ENCODE measurements around the gene ZNFX1.

Gene ZNFX1

DNA sequence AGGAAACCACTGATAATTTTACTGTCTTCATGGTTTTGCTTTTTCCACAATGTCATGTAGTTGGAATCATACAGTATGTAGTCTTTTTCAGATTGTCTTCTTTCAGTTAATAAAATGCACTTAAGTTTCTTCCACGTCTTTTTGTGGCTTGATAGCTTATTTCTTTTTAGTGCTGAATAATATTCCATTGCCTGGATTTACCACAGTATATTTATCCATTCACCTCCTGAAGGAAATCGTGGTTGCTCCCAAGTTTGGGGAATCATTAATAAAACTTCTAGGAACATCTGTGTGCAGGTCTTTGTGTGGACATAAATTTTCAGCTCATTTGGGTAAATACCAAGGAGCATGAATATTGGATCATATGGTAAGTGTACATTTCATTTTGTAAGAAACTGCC, 38.8 kb upstream of the ZNFX1 start:
- TF ChIP-seq FOXP2 (optimal IDR thresholded peaks at IDR 0.05; ENCODE audit: borderline replicate concordance, extremely low read depth, extremely low read length, insufficient read depth) (no peak), SIN3A (IDR thresholded peaks at IDR 0.05; ENCODE audit: borderline replicate concordance, insufficient read depth, low read length) (no peak), TAF1 (IDR thresholded peaks at IDR 0.05; ENCODE audit: borderline replicate concordance, insufficient read depth, low read length) (no peak), POLR2AphosphoS5 (IDR thresholded peaks at IDR 0.05; ENCODE audit: low read depth, low read length) (no peak)
- TF ChIP-seq, protein P1, sequence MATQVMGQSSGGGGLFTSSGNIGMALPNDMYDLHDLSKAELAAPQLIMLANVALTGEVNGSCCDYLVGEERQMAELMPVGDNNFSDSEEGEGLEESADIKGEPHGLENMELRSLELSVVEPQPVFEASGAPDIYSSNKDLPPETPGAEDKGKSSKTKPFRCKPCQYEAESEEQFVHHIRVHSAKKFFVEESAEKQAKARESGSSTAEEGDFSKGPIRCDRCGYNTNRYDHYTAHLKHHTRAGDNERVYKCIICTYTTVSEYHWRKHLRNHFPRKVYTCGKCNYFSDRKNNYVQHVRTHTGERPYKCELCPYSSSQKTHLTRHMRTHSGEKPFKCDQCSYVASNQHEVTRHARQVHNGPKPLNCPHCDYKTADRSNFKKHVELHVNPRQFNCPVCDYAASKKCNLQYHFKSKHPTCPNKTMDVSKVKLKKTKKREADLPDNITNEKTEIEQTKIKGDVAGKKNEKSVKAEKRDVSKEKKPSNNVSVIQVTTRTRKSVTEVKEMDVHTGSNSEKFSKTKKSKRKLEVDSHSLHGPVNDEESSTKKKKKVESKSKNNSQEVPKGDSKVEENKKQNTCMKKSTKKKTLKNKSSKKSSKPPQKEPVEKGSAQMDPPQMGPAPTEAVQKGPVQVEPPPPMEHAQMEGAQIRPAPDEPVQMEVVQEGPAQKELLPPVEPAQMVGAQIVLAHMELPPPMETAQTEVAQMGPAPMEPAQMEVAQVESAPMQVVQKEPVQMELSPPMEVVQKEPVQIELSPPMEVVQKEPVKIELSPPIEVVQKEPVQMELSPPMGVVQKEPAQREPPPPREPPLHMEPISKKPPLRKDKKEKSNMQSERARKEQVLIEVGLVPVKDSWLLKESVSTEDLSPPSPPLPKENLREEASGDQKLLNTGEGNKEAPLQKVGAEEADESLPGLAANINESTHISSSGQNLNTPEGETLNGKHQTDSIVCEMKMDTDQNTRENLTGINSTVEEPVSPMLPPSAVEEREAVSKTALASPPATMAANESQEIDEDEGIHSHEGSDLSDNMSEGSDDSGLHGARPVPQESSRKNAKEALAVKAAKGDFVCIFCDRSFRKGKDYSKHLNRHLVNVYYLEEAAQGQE (IDR thresholded peaks at IDR 0.05; ENCODE audit: insufficient read depth in 1 of 2, low read depth in 2 of 2, low read length in 2 of 2), result no peak

DNA sequence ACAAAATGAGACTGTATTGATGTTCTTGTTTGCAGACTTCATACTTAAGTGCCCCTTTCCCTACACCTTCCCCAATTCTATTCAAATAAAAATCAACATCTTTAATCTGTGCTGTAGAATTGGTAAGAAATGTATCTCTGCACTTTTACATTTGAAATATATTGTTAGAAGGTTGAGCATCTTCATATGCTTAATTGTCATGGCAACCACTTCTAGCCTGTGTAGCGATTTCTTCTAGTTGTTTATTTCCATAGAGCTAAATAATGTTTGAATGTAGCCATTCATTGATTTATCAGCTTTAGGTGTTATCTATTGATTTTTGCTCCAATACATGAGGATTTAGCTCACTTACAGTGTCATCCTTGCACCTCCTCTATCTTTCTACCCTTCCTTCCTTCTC, 37.7 kb upstream of the ZNFX1 start:
- TF ChIP-seq, protein P1 (IDR thresholded peaks at IDR 0.05; ENCODE audit: insufficient read depth in 1 of 2, low read depth in 2 of 2, low read length in 2 of 2), result no peak
- TF ChIP-seq POLR2AphosphoS5 (IDR thresholded peaks at IDR 0.05; ENCODE audit: low read depth, low read length) (no peak), TAF1 (IDR thresholded peaks at IDR 0.05; ENCODE audit: borderline replicate concordance, insufficient read depth, low read length) (no peak), SIN3A (IDR thresholded peaks at IDR 0.05; ENCODE audit: borderline replicate concordance, insufficient read depth, low read length) (no peak), FOXP2 (optimal IDR thresholded peaks at IDR 0.05; ENCODE audit: borderline replicate concordance, extremely low read depth, extremely low read length, insufficient read depth) (no peak)

DNA sequence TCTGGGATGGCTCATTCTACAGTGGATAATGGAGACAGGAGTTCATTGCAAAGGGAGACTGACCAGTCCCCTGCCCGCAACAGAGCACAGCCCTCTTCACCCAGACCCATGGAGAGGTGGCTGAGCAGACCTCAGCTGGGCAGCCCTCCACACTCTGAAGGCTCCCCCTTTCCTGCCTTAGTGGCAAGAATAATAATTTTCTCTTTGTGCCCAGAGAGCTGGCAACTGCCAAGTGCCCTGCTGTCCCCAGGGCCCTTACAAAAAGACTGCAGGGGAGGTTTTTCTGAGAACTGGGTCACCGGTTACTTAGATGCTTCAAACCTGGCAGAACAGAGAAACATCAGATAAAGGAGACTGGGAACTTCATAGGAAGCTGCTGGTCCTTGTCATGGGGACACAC, 35.4 kb upstream of the ZNFX1 start:
- TF ChIP-seq, protein P1 (IDR thresholded peaks at IDR 0.05; ENCODE audit: insufficient read depth in 1 of 2, low read depth in 2 of 2, low read length in 2 of 2), result no peak
- no peak for TF ChIP-seq SIN3A (IDR thresholded peaks at IDR 0.05; ENCODE audit: borderline replicate concordance, insufficient read depth, low read length)
- TF ChIP-seq POLR2AphosphoS5 (IDR thresholded peaks at IDR 0.05; ENCODE audit: low read depth, low read length), result no peak
- TF ChIP-seq FOXP2 (optimal IDR thresholded peaks at IDR 0.05; ENCODE audit: borderline replicate concordance, extremely low read depth, extremely low read length, insufficient read depth), result no peak
- no peak for TF ChIP-seq TAF1 (IDR thresholded peaks at IDR 0.05; ENCODE audit: borderline replicate concordance, insufficient read depth, low read length)

DNA sequence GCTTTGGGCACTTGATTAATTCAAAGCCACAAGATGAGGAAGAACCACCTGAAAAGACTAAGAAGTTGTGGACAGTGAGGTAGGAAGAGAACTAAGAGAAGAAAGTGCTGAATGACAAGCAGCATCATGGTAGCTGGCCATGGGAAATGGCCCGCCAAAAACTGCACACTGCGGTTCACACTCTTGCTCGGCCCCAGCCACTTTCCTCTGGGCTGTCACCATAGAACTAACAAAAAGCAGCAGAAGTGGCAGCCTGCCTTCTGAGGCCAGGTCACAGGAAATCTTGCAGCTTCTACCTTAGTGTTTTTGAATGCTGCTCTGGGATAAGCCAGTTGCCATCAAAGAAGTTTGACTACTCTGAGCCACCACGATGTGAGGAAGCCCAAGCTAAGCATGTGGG, 34.8 kb upstream of the ZNFX1 start:
- TF ChIP-seq TAF1 (IDR thresholded peaks at IDR 0.05; ENCODE audit: borderline replicate concordance, insufficient read depth, low read length) (no peak), SIN3A (IDR thresholded peaks at IDR 0.05; ENCODE audit: borderline replicate concordance, insufficient read depth, low read length) (no peak)

DNA sequence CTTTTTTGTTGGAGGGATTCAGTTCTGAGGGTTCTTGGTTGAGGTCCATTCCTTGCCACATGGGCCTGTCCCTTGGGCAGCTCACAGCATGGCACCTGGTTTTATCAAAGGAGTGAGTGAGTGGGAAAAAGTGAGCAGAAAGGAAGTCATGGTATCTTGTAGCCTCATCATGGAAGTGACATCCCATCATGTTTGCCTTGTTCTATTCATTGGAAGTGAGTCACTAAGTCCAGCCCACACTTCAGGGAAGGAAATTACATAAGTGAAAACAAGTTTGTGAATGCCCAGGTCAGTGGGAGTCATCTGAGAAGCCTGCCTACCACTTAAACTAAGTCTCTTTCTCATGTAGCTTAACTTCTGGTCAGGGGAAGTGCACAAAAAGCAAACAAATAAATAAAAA, 32.8 kb upstream of the ZNFX1 start:
- no peak for TF ChIP-seq SIN3A (IDR thresholded peaks at IDR 0.05; ENCODE audit: borderline replicate concordance, insufficient read depth, low read length)
- TF ChIP-seq, protein P1 (IDR thresholded peaks at IDR 0.05; ENCODE audit: insufficient read depth in 1 of 2, low read depth in 2 of 2, low read length in 2 of 2), result no peak
- TF ChIP-seq TAF1 (IDR thresholded peaks at IDR 0.05; ENCODE audit: borderline replicate concordance, insufficient read depth, low read length), result no peak
- no peak for TF ChIP-seq POLR2AphosphoS5 (IDR thresholded peaks at IDR 0.05; ENCODE audit: low read depth, low read length)
- TF ChIP-seq FOXP2 (optimal IDR thresholded peaks at IDR 0.05; ENCODE audit: borderline replicate concordance, extremely low read depth, extremely low read length, insufficient read depth), result no peak

Measured in PFSK-1 (cell line).